Activated CD4-positive, alpha-beta T cell treated with anti-CD3 and anti-CD28 coated beads, Interleukin-2, amount 10 ng/mL, durations not matched to agents 7 days and 5 days (primary cell): ENCODE data around the gene GRIN2D. TPM values are rescaled to one million over a fixed set of nuclear protein-coding genes. Genes with fewer than 3 reads are reported as not detected.

Experiments
- CTCF ChIA-PET: fragments of 350-600 bp; sonication (Branson Sonifier 250); formaldehyde crosslinking; loops from one replicate; lab custom pipeline; 2021; ENCODE audit warnings: antibody characterized with exemption; lab: Charles Lee
- POLR2A ChIA-PET: fragments of 350-600 bp; sonication (Branson Sonifier 250); formaldehyde crosslinking; loops from one replicate; lab custom pipeline; 2021; ENCODE audit warnings: antibody characterized with exemption; lab: Charles Lee
- DNase-seq: peaks from one replicate; pipeline ENCODE4 v3.0.0-alpha.2; 2020
- H3K27ac Mint-ChIP-seq: one replicate; pipeline ENCODE4 v1.8.0; 2021; ENCODE audit warnings: mild to moderate bottlenecking, moderate library complexity, mixed read lengths
- H3K27me3 Mint-ChIP-seq: one replicate; pipeline ENCODE4 v1.8.0; 2021; ENCODE audit warnings: mixed read lengths
- H3K36me3 Mint-ChIP-seq: one replicate; pipeline ENCODE4 v1.8.0; 2021; ENCODE audit warnings: low read depth, mixed read lengths
- H3K4me1 Mint-ChIP-seq: one replicate; pipeline ENCODE4 v1.8.0; 2021; ENCODE audit warnings: mixed read lengths
- H3K4me3 Mint-ChIP-seq: one replicate; pipeline ENCODE4 v1.8.0; 2021; ENCODE audit warnings: mild to moderate bottlenecking, moderate library complexity, mixed read lengths
- H3K9me3 Mint-ChIP-seq: one replicate; pipeline ENCODE4 v1.8.0; 2021; ENCODE audit warnings: mixed read lengths
- total RNA-seq, 2 experiments: library from RNA; stranded (reverse); gene quantifications; one replicate each; pipeline ENCODE4 v1.2.3, GENCODE V29; 2021

GRIN2D gene
- total RNA-seq, 2 experiments from 2014 or later = 0.04 to 0.20 TPM

DNA sequence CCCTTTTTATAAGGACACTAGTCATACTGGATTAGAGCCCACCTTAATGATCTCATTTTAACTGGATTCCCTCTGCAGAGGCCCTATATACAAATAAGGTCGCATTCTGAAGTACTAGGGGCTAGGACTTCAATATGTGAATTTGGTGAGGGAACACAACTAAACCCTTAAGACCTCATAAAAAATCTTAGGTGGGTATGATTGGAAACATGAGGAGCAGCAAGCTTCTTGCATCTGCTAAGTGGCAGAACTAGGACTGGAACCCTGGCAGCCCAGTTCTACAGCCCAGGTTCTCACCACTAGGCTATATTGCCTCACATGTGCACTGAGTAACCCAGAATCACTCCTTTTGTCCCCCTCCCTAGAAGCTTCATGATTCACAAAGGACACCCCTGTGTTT lies 35.2 kb downstream of the GRIN2D start:
- POLR2A ChIA-PET = no interaction called here
- DNase-seq = no peak

DNA sequence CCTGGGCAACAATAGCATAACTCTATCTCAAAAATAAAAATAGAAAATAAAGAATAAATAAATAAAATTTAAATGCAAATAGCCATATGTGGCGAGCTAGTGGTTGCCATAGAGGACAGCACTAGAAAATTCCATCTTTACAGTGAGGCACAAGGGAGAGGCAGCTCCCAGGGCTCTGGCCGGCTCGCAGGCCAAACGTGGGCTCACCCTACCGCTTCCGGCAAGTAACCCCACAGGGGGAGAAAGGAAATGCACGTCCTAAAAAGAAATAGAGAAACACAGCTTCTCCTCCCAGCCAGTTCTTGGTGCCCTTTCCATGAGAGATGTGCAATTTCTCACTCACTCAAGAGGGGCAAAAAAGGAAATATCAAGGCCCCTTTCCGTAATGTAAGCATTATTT lies 39.9 kb downstream of the GRIN2D start:
- no peaks in the 10 kb centered on the region for H3K36me3 Mint-ChIP-seq
- H3K9me3 Mint-ChIP-seq = no peaks in the 10 kb centered on the region
- no peaks in the 10 kb centered on the region for H3K27me3 Mint-ChIP-seq
- H3K27ac Mint-ChIP-seq = no peak overlapping the region
- ChIA-PET CTCF (interaction anchor here (1.1 kb wide), 1 partner anchor 16 kb away, joined by 3 read pairs; no protein-coding TSS in a partner anchor), POLR2A (no interaction called here)
- no peaks in the 10 kb centered on the region for H3K4me1 Mint-ChIP-seq
- no peak overlapping the region for H3K4me3 Mint-ChIP-seq
- DNase-seq = no peak

More for the DNA sequence above, 35.2 kb downstream of the GRIN2D start:
- H3K27ac Mint-ChIP-seq = no peak overlapping the region
- no peaks in the 10 kb centered on the region for H3K9me3 Mint-ChIP-seq
- no peaks in the 10 kb centered on the region for H3K36me3 Mint-ChIP-seq
- H3K27me3 Mint-ChIP-seq = peaks cover 6% of the 10 kb centered on the region
- CTCF ChIA-PET = interaction anchor here (0.8 kb wide), 1 partner anchor 12 kb away, joined by 3 read pairs; no protein-coding TSS in a partner anchor
- peaks cover 5% of the 10 kb centered on the region for H3K4me1 Mint-ChIP-seq
- H3K4me3 Mint-ChIP-seq = no peak overlapping the region

DNA sequence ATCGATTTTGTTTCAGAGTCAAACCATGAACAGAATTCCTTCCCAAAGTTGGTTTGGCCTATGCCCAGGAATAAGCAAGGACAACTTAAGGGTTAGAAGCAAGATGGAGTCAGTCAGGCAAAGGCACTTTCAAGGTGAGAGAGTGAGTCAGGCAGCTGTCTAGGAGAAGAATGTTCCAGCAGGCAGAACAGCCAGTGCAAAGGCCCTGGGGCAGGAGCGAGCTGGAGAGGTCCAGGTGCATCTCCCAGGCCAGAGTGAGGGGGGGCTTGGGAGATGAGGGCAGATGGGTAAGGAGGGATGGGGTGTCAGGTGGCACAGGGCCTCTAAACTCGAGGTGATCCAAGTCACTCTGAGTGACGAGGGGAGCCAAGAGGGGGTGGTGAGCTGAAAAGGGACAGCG lies 43.1 kb downstream of the GRIN2D start:
- H3K4me3 Mint-ChIP-seq = no peak overlapping the region
- CTCF ChIA-PET = no interaction called here
- POLR2A ChIA-PET = no interaction called here

DNA sequence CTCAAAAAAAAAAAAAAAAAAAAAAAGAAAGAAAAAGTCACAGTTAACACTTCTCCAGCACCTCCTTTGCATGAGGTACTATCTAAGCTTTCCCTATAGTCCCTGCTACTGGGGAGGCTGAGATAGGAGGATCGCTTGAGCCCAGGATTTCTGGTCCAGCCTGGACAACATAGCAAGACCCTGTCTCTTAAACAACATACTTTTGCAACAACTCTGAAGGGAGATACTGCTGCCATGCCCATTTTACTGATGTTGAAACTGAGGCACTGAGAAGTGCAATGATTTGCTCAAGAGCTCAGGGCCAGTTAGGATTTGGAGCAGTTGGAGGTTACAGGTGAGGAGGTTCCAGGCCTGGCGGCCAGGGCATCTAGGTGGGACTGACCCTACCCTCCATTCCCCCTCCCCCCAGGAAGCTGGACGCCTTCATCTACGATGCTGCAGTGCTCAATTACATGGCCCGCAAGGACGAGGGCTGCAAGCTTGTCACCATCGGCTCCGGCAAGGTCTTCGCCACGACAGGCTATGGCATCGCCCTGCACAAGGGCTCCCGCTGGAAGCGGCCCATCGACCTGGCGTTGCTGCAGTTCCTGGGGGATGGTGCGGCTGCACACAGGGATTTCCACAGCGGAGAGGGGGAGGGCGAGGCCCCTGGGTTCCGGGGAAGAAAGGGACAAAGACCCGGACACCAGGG lies 48.0 kb downstream of the GRIN2D start:
- Mint-ChIP-seq H3K27me3 (peaks cover 27% of the 10 kb centered on the region), H3K27ac (no peak overlapping the region), H3K4me3 (no peak overlapping the region), H3K4me1 (peaks cover 22% of the 10 kb centered on the region), H3K9me3 (no peaks in the 10 kb centered on the region), H3K36me3 (peaks cover 10% of the 10 kb centered on the region)
- POLR2A ChIA-PET = no interaction called here
- no peak for DNase-seq
- CTCF ChIA-PET = interaction anchor here (1.6 kb wide), 2 partner anchors 13 to 143 kb away, joined by 3 to 4 read pairs; no protein-coding TSS in a partner anchor

More for the DNA sequence above, 43.1 kb downstream of the GRIN2D start:
- H3K27ac Mint-ChIP-seq = no peak overlapping the region
- DNase-seq = no peak
- H3K4me1 Mint-ChIP-seq = no peaks in the 10 kb centered on the region
- no peaks in the 10 kb centered on the region for H3K9me3 Mint-ChIP-seq
- no peaks in the 10 kb centered on the region for H3K36me3 Mint-ChIP-seq
- peaks cover 6% of the 10 kb centered on the region for H3K27me3 Mint-ChIP-seq

DNA sequence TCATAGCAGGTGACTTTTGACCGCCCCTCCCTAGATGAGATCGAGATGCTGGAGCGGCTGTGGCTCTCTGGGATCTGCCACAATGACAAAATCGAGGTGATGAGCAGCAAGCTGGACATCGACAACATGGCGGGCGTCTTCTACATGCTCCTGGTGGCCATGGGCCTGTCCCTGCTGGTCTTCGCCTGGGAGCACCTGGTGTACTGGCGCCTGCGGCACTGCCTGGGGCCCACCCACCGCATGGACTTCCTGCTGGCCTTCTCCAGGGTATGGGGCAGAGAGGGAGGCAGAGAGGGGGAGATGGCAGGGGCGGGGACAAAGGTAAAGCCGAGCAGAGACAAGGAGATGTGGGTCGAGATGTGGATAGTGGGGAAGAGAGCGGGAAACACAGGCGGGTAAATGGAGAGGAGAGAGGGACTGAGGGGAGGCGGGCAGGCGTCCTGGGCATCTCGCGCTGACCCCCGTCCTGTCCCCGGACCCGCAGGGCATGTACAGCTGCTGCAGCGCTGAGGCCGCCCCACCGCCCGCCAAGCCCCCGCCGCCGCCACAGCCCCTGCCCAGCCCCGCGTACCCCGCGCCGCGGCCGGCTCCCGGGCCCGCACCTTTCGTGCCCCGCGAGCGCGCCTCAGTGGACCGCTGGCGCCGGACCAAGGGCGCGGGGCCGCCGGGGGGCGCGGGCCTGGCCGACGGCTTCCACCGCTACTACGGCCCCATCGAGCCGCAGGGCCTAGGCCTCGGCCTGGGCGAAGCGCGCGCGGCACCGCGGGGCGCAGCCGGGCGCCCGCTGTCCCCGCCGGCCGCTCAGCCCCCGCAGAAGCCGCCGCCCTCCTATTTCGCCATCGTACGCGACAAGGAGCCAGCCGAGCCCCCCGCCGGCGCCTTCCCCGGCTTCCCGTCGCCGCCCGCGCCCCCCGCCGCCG lies 48.9 kb downstream of the GRIN2D start:
- POLR2A ChIA-PET = no interaction called here
- Mint-ChIP-seq H3K4me3 (no peak overlapping the region), H3K27me3 (peaks cover 27% of the 10 kb centered on the region), H3K27ac (peak overlapping the region; percentile 72), H3K4me1 (peaks cover 25% of the 10 kb centered on the region), H3K36me3 (peaks cover 13% of the 10 kb centered on the region), H3K9me3 (no peaks in the 10 kb centered on the region)
- no peak for DNase-seq
- CTCF ChIA-PET = no interaction called here

DNA sequence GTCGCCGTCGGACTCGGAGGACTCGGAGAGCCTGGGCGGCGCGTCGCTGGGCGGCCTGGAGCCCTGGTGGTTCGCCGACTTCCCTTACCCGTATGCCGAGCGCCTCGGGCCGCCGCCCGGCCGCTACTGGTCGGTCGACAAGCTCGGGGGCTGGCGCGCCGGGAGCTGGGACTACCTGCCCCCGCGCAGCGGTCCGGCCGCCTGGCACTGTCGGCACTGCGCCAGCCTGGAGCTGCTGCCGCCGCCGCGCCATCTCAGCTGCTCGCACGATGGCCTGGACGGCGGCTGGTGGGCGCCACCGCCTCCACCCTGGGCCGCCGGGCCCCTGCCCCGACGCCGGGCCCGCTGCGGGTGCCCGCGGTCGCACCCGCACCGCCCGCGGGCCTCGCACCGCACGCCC lies 49.8 kb downstream of the GRIN2D start:
- Mint-ChIP-seq H3K27ac (no peak overlapping the region), H3K4me1 (peaks cover 30% of the 10 kb centered on the region), H3K36me3 (peaks cover 21% of the 10 kb centered on the region), H3K9me3 (no peaks in the 10 kb centered on the region), H3K4me3 (no peak overlapping the region), H3K27me3 (peaks cover 27% of the 10 kb centered on the region)
- no peak for DNase-seq
- ChIA-PET CTCF (no interaction called here), POLR2A (no interaction called here)

Other genes with a start within 250 kb of the GRIN2D start
- 100 to 1,000 TPM; 200 to 206 TPM for gene LIG1, start 223.3 kb upstream of the GRIN2D start, total RNA-seq
- 1 to 10 TPM; 6.9 to 9.3 TPM for gene ZSWIM9, start 223.0 kb upstream of the GRIN2D start, total RNA-seq
- gene CARD8, start 137.8 kb upstream of the GRIN2D start, total RNA-seq = 100 to 1,000 TPM; 174 to 189 TPM
- not detected for gene ZNF114, start 123.6 kb upstream of the GRIN2D start, total RNA-seq
- 100 to 1,000 TPM; 444 to 544 TPM for gene EMP3, start 68.1 kb upstream of the GRIN2D start, total RNA-seq
- 10 to 100 TPM; 19.0 to 21.7 TPM for gene TMEM143, start 29.7 kb upstream of the GRIN2D start, total RNA-seq
- gene SYNGR4, start 29.3 kb upstream of the GRIN2D start, total RNA-seq = not detected
- 10 to 100 TPM; 69.6 to 81.6 TPM for gene KDELR1, start 2.1 kb upstream of the GRIN2D start, total RNA-seq
- 10 to 100 TPM; 31.0 to 35.2 TPM for gene GRWD1, start 52.3 kb downstream of the GRIN2D start, total RNA-seq
- gene KCNJ14, start 61.9 kb downstream of the GRIN2D start, total RNA-seq = 1 to 10 TPM in 1 of 2 experiments, under 1 TPM in 1; 0.87 to 1.0 TPM
- 10 to 100 TPM; 43.2 to 50.7 TPM for gene CYTH2, start 75.7 kb downstream of the GRIN2D start, total RNA-seq
- gene LMTK3, start 118.2 kb downstream of the GRIN2D start, total RNA-seq = 1 to 10 TPM; 3.7 to 5.1 TPM
- under 1 TPM; 0.21 to 0.30 TPM for gene SULT2B1, start 158.5 kb downstream of the GRIN2D start, total RNA-seq
- not detected for gene SPACA4, start 213.1 kb downstream of the GRIN2D start, total RNA-seq
- 1 to 10 TPM; 2.5 TPM for gene FAM83E, start 221.4 kb downstream of the GRIN2D start, total RNA-seq
- 1,000 to 10,000 TPM; 1,477 to 1,601 TPM for gene RPL18, start 225.5 kb downstream of the GRIN2D start, total RNA-seq
- 10 to 100 TPM; 28.2 to 33.6 TPM for gene SPHK2, start 225.8 kb downstream of the GRIN2D start, total RNA-seq
- 10 to 100 TPM; 24.1 to 25.8 TPM for gene DBP, start 243.7 kb downstream of the GRIN2D start, total RNA-seq